NCI-H1417 (cell line): Measurements from ENCODE around the gene FABP6.
A peak's percentile ranks its signal among the peaks of the same experiment; 100 is the strongest.
"Not testable (repeated sequence)": the region's sequence is repeated elsewhere in the genome, so short reads cannot be mapped to it uniquely, and the experiment has no call there.

Experiments used
- DNase-seq, 3 experiments: peaks; one replicate each; lab custom pipeline; 2025; lab: John Stamatoyannopoulos, UW

FABP6 gene

GRCh38 chr5:160221082-160221481 lies 8.2 kb upstream of the FABP6 start:
- no peak for DNase-seq

GRCh38 chr5:160227012-160227411 lies 2.3 kb upstream of the FABP6 start:
- no peak for DNase-seq

GRCh38 chr5:160230686-160231527 lies 1.6 kb downstream of the FABP6 start:
- DNase-seq = no peak

- DNase-seq = no peak
Measured at GRCh38 chr5:160231783-160232342, 2.6 kb downstream of the FABP6 start.

GRCh38 chr5:160233215-160233614 lies 3.9 kb downstream of the FABP6 start:
- no peak for DNase-seq

GRCh38 chr5:160235731-160236130 lies 6.4 kb downstream of the FABP6 start:
- no peak for DNase-seq

GRCh38 chr5:160237571-160238093 lies 8.3 kb downstream of the FABP6 start:
- DNase-seq = no peak

GRCh38 chr5:160240350-160240749 lies 11.0 kb downstream of the FABP6 start:
- DNase-seq = peak in 1 of 3 experiments; percentile 7

- DNase-seq = no peak
Measured at GRCh38 chr5:160242145-160242544, 12.8 kb downstream of the FABP6 start.

- no peak for DNase-seq
Measured at GRCh38 chr5:160245506-160246086, 16.3 kb downstream of the FABP6 start.

- DNase-seq = not testable (repeated sequence)
Measured at GRCh38 chr5:160249570-160249969, 20.3 kb downstream of the FABP6 start.

GRCh38 chr5:160250226-160250625 lies 20.9 kb downstream of the FABP6 start:
- DNase-seq = no peak

GRCh38 chr5:160250826-160251225 lies 21.5 kb downstream of the FABP6 start:
- no peak for DNase-seq

- DNase-seq = no peak
Measured at GRCh38 chr5:160251406-160252155, 22.3 kb downstream of the FABP6 start.

GRCh38 chr5:160252916-160253315 lies 23.6 kb downstream of the FABP6 start:
- no peak for DNase-seq

GRCh38 chr5:160253441-160253840 lies 24.1 kb downstream of the FABP6 start:
- DNase-seq = no peak

- DNase-seq = no peak
Measured at GRCh38 chr5:160254706-160255105, 25.4 kb downstream of the FABP6 start.

GRCh38 chr5:160259341-160259740 lies 30.0 kb downstream of the FABP6 start:
- no peak for DNase-seq

- no peak for DNase-seq
Measured at GRCh38 chr5:160260006-160260775, 30.9 kb downstream of the FABP6 start.

- no peak for DNase-seq
Measured at GRCh38 chr5:160260881-160261815, 31.8 kb downstream of the FABP6 start.
